ENCODE data around the gene FLNA. TPM values are rescaled to one million over a fixed set of nuclear protein-coding genes. Genes with fewer than 3 reads are reported as not detected.

Gene FLNA
- total RNA-seq, 1 experiment from 2014 or later: 1,841 TPM

DNA sequence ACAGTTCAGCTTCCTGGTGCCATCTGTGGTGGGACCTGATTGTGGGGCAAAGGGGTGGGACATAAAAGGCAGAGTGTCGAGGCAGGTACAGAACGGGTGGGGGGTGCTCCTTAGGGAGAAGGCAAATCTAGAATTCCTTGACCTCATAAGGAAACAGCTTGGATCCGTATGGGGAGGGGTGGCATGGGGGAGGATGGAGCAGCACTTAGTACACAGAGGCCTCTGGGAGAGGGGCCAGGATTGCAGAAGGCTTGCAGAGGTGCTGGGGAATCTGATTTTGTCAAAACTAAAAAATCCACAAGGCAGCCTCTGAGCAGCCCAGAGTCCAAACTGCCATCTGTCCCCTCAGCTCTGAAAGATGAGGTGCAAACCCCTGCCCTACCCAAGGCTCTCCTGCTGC, 2.3 kb upstream of the FLNA start:
- intact Hi-C loops (cut with micrococcal nuclease; ENCODE audit: unreplicated experiment): loop anchor here (5.0 to 10.0 kb wide), 4 partner anchors 388 to 779 kb away; partner anchors contain the start of genes CCNQ, DKC1, F8 and FUNDC2
- no peaks in the 10 kb centered on the region for H3F3A ChIP-seq (ENCODE audit: insufficient read depth, low read depth)
- no peaks in the 10 kb centered on the region; the same call in 1 of the 2 replicates for H3K4me1 ChIP-seq (replicated peaks; ENCODE audit: insufficient read depth)
- TF ChIP-seq EZH2 (IDR thresholded peaks at IDR 0.05; ENCODE audit: low read depth): no peak
- no peak for DNase-seq
- ChIA-PET CTCF (no interaction called here), POLR2A (ENCODE audit: unreplicated experiment) (no interaction called here)
- H3K36me3 ChIP-seq (ENCODE audit: low read depth): no peaks in the 10 kb centered on the region
- H3K27me3 ChIP-seq (ENCODE audit: insufficient read depth, low read depth): no peaks in the 10 kb centered on the region
- no peak overlapping the region for H2AFZ ChIP-seq
- no TSS peak for BruUV-seq (replicated peaks)
- H3K4me2 ChIP-seq: no peak overlapping the region
- H4K20me1 ChIP-seq (ENCODE audit: insufficient read depth): no peaks in the 10 kb centered on the region
- H3K9me2 ChIP-seq (ENCODE audit: insufficient read depth): no peaks in the 10 kb centered on the region
- H3K4me3 ChIP-seq: no peak overlapping the region
- H3K79me2 ChIP-seq (ENCODE audit: low read depth): peaks cover 12% of the 10 kb centered on the region; the same call in 1 of the 2 replicates
- H3K27ac ChIP-seq: no peak overlapping the region
- H3K9me3 ChIP-seq (ENCODE audit: insufficient read depth, low read depth): no peaks in the 10 kb centered on the region

- H3K27ac ChIP-seq: no peak overlapping the region
- POLR2A ChIA-PET (ENCODE audit: unreplicated experiment): interaction anchor here (0.6 kb wide), 2 partner anchors 9 to 21 kb away, joined by 3 read pairs; no protein-coding TSS in a partner anchor
- no peaks in the 10 kb centered on the region for H3K9me2 ChIP-seq (ENCODE audit: insufficient read depth)
- peak overlapping the region; percentile 5; the same call in 1 of the 2 replicates for H2AFZ ChIP-seq
- peak overlapping the region; percentile 67 for H3K4me2 ChIP-seq
- intact Hi-C loops (cut with micrococcal nuclease; ENCODE audit: unreplicated experiment): loop anchor here (5.0 to 10.0 kb wide), 4 partner anchors 390 to 778 kb away; partner anchors contain the start of genes CCNQ, DKC1, F8 and FUNDC2
- H3F3A ChIP-seq (ENCODE audit: insufficient read depth, low read depth): no peaks in the 10 kb centered on the region
- no peak for TF ChIP-seq CTCF (conservative IDR thresholded peaks at IDR 0.05)
- no peaks in the 10 kb centered on the region for H3K9me3 ChIP-seq (ENCODE audit: insufficient read depth, low read depth)
- no peaks in the 10 kb centered on the region; the same call in 1 of the 2 replicates for H3K4me1 ChIP-seq (replicated peaks; ENCODE audit: insufficient read depth)
- peaks cover 16% of the 10 kb centered on the region for H3K79me2 ChIP-seq (ENCODE audit: low read depth)
- no peaks in the 10 kb centered on the region for H3K27me3 ChIP-seq (ENCODE audit: insufficient read depth, low read depth)
- CTCF ChIA-PET: interaction anchor here (2.4 kb wide), 1 partner anchor 23 kb away, joined by 14 read pairs; the partner anchor contains the start of gene RPL10
- H3K36me3 ChIP-seq (ENCODE audit: low read depth): no peaks in the 10 kb centered on the region
- H3K4me3 ChIP-seq: peak overlapping the region; percentile 51
- no TSS peak for BruUV-seq (replicated peaks)
- no peaks in the 10 kb centered on the region for H4K20me1 ChIP-seq (ENCODE audit: insufficient read depth)
- no peak for DNase-seq
These were observed 696 bp upstream of the FLNA start for GRCh38 chrX:154375156-154375504.

GRCh38 chrX:154373340-154374306, 811 bp downstream of the FLNA start:
- peaks cover 14% of the 10 kb centered on the region for H3K79me2 ChIP-seq (ENCODE audit: low read depth)
- no peaks in the 10 kb centered on the region for H3K9me3 ChIP-seq (ENCODE audit: insufficient read depth, low read depth)
- H3K27me3 ChIP-seq (ENCODE audit: insufficient read depth, low read depth): no peaks in the 10 kb centered on the region
- H2AFZ ChIP-seq: no peak overlapping the region
- no peaks in the 10 kb centered on the region for H3K36me3 ChIP-seq (ENCODE audit: low read depth)
- peak overlapping the region; percentile 73 for H3K4me2 ChIP-seq
- no peaks in the 10 kb centered on the region for H4K20me1 ChIP-seq (ENCODE audit: insufficient read depth)
- H3K4me3 ChIP-seq: peak overlapping the region; percentile 51; the same call in 1 of the 2 replicates
- TF ChIP-seq EZH2 (IDR thresholded peaks at IDR 0.05; ENCODE audit: low read depth): no peak
- peak; percentile 66 for TF ChIP-seq CTCF (conservative IDR thresholded peaks at IDR 0.05)
- peak; percentile 76 to 95 for DNase-seq
- no peaks in the 10 kb centered on the region for H3F3A ChIP-seq (ENCODE audit: insufficient read depth, low read depth)
- H3K27ac ChIP-seq: peak overlapping the region; percentile 47
- intact Hi-C loops (cut with micrococcal nuclease; ENCODE audit: unreplicated experiment): loop anchor here (1.0 to 10.0 kb wide), 7 partner anchors 111 to 1431 kb away; partner anchors contain the start of genes DKC1, F8 and FUNDC2
- TSS peak; percentile 33 for BruUV-seq (replicated peaks)
- no peaks in the 10 kb centered on the region for H3K9me2 ChIP-seq (ENCODE audit: insufficient read depth)
- CTCF ChIA-PET: interaction anchor here (0.7 to 2.4 kb wide), 17 partner anchors 10 to 375 kb away, joined by 3 to 14 read pairs (median 6); partner anchors contain the start of genes IKBKG, PLXNA3, RPL10 and SLC10A3
- no peaks in the 10 kb centered on the region; the same call in 1 of the 2 replicates for H3K4me1 ChIP-seq (replicated peaks; ENCODE audit: insufficient read depth)
- POLR2A ChIA-PET (ENCODE audit: unreplicated experiment): interaction anchor here (0.5 to 1.3 kb wide), 13 partner anchors 23 to 1481 kb away, joined by 3 to 7 read pairs (median 5); partner anchors contain the start of genes LAGE3 and SLC10A3

Data from PC-9 (cell line).